K562 (cell line): Measurements from ENCODE around the gene DNMT1. TPM values are rescaled to one million over a fixed set of nuclear protein-coding genes. Genes with fewer than 3 reads are reported as not detected.

ENCODE experiments used
- ARNT ChIP-seq, 2 experiments: fragments of 450-650 bp; IDR thresholded peaks; 2 replicates each; pipeline ENCODE4 v1.6.1; 2016; ENCODE audit warnings: mild to moderate bottlenecking in 1 of 2
- MYC ChIP-seq, 2 experiments: fragments of 250-450 bp in 1 of 2; sonication (Bioruptor Pico) in 1 of 2; IDR thresholded peaks; 2 replicates each; pipeline versions ENCODE4 v1.5.1 to v1.6.1; 2012 to 2021; ENCODE audit warnings: low read depth in 2 of 2, borderline replicate concordance in 1 of 2, improper control_type of control experiment in 1 of 2, low read length in 1 of 2, mild to moderate bottlenecking in 1 of 2, moderate library complexity in 1 of 2
- RBM39 ChIP-seq: fragments of 200-400 bp; formaldehyde crosslinking; optimal IDR thresholded peaks from 2 replicates; pipeline ENCODE3; 2018; ENCODE audit warnings: low read depth, low read length
- SPI1 ChIP-seq: IDR thresholded peaks from 2 replicates; pipeline ENCODE4 v1.6.1; 2011; ENCODE audit warnings: low read depth, low read length, control low read depth, borderline replicate concordance
- SRSF1 ChIP-seq: fragments of 200-400 bp; formaldehyde crosslinking; IDR thresholded peaks from 2 replicates; pipeline ENCODE4 v1.6.1; 2017; ENCODE audit warnings: mild to moderate bottlenecking, low read depth, low read length, moderate library complexity
- SRSF7 ChIP-seq: fragments of 200-400 bp; formaldehyde crosslinking; optimal IDR thresholded peaks from 2 replicates; pipeline ENCODE3; 2017; ENCODE audit warnings: mild to moderate bottlenecking, low read depth, low read length
- polyA plus RNA-seq, 8 experiments: library from polyadenylated mRNA; depleted of rRNA in 4 of 8; stranded (reverse) in 5 of 8; unstranded in 3 of 8; fragments of >200 nt; fragmentation: Nextera tagmentation in 2 of 8; fragmentation: Illumina TruSeq in 1 of 8; extraction: Ambion mirVana in 2 of 8; extraction: Trizol in 1 of 8; gene quantifications; 2 replicates each; pipeline versions ENCODE4 v1.2.1 to v1.2.3, GENCODE V29; 2011 to 2014; ENCODE audit warnings: inconsistent platforms in 1 of 8, missing spikeins in 1 of 8
- total RNA-seq, 7 experiments: library from RNA; depleted of rRNA in 6 of 7; stranded (reverse); fragments of >200 nt in 6 of 7; fragmentation: Illumina TruSeq in 2 of 7; extraction: Trizol in 2 of 7; gene quantifications; 2 replicates each; pipeline versions ENCODE4 v1.2.1 to v1.2.3, GENCODE V29; 2011 to 2021; ENCODE audit warnings: low replicate concordance in 1 of 7
- TF ChIP-seq, protein P1 (sequence below): fragments of 450-650 bp; conservative IDR thresholded peaks from 2 replicates; pipeline ENCODE4 v1.6.1; 2016; ENCODE audit warnings: missing genetic modification characterization, low read depth, mild to moderate bottlenecking, missing compliant biosample characterization, moderate library complexity
- TF ChIP-seq, protein P2 (sequence below): fragments of 250-450 bp; sonication (Bioruptor Pico); IDR thresholded peaks from 2 replicates; pipeline ENCODE4 v1.4.0; 2020
- TF ChIP-seq, protein P3 (sequence below): IDR thresholded peaks from 3 replicates; pipeline ENCODE4 v1.6.1; 2011; ENCODE audit warnings: borderline replicate concordance, mild to moderate bottlenecking; ENCODE audit not compliant: insufficient read length, insufficient read depth
- TF ChIP-seq, protein P4 (sequence below): IDR thresholded peaks from 2 replicates; pipeline ENCODE4 v1.6.1; 2012; ENCODE audit warnings: low read depth, low read length, improper control_type of control experiment, borderline replicate concordance
- TF ChIP-seq, protein P5 (sequence below), 2 experiments: IDR thresholded peaks in 1 of 2; conservative IDR thresholded peaks in 1 of 2; 2 replicates each; pipeline ENCODE4 v1.6.1; 2016; ENCODE audit warnings: low read depth in 2 of 2, mild to moderate bottlenecking in 1 of 2, missing compliant biosample characterization in 1 of 2, missing genetic modification characterization in 1 of 2, moderate library complexity in 1 of 2

Gene DNMT1
- total and polyA plus RNA-seq, 9 of the 15 experiments (the other 6 are each of a cell fraction or from before 2014, with no cell fraction given) = 80.1 to 271 (median 121) TPM

DNA sequence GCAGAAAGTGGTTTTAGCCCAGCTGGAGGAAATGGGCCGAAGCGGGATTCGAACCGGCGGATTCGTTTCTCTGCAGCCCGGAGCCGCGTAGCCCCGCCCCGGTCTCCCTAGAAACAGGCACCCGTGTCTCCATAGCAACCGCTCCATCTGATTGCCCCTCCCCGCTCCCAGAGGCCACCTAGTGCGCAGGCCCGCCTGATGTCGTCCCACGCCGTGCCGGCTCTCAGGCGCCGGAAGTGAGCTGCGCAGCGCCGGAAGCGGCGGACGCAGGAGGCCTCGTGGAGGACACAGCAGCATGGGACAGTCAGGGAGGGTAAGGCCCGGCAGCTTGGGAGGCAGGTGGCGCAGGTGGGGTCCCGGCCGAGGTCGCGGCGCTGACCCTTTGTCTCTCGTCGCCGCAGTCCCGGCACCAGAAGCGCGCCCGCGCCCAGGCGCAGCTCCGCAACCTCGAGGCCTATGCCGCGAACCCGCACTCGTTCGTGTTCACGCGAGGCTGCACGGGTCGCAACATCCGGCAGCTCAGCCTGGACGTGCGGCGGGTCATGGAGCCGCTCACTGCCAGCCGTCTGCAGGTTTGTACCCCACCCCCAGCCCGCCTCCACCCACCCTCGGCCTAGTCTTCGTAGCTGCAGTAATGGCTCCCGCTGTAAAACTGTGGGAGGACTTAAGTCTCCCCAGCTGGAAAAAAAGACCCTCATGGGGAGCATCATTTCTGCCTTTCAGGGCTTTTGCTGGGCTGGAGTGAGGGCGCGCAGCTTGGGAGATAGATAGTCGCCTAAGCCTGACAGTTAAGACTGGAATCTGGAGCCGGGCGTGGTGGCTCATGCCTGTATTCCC is 88.4 kb downstream of the DNMT1 start, which contains the start of gene PPAN (continued):
- TF ChIP-seq, protein P1, sequence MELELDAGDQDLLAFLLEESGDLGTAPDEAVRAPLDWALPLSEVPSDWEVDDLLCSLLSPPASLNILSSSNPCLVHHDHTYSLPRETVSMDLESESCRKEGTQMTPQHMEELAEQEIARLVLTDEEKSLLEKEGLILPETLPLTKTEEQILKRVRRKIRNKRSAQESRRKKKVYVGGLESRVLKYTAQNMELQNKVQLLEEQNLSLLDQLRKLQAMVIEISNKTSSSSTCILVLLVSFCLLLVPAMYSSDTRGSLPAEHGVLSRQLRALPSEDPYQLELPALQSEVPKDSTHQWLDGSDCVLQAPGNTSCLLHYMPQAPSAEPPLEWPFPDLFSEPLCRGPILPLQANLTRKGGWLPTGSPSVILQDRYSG = no peak
- TF ChIP-seq SRSF7 (no peak), ARNT (IDR thresholded peaks at IDR 0.05) (no peak), RBM39 (no peak), SPI1 (no peak), MYC (IDR thresholded peaks at IDR 0.05; ENCODE audit: low read depth, low read length) (peak; percentile 100), MYC (CRISPR knock-in tag; IDR thresholded peaks at IDR 0.05; ENCODE audit: borderline replicate concordance, low read depth) (peak; percentile 100), SRSF1 (no peak)
- TF ChIP-seq, protein P2, sequence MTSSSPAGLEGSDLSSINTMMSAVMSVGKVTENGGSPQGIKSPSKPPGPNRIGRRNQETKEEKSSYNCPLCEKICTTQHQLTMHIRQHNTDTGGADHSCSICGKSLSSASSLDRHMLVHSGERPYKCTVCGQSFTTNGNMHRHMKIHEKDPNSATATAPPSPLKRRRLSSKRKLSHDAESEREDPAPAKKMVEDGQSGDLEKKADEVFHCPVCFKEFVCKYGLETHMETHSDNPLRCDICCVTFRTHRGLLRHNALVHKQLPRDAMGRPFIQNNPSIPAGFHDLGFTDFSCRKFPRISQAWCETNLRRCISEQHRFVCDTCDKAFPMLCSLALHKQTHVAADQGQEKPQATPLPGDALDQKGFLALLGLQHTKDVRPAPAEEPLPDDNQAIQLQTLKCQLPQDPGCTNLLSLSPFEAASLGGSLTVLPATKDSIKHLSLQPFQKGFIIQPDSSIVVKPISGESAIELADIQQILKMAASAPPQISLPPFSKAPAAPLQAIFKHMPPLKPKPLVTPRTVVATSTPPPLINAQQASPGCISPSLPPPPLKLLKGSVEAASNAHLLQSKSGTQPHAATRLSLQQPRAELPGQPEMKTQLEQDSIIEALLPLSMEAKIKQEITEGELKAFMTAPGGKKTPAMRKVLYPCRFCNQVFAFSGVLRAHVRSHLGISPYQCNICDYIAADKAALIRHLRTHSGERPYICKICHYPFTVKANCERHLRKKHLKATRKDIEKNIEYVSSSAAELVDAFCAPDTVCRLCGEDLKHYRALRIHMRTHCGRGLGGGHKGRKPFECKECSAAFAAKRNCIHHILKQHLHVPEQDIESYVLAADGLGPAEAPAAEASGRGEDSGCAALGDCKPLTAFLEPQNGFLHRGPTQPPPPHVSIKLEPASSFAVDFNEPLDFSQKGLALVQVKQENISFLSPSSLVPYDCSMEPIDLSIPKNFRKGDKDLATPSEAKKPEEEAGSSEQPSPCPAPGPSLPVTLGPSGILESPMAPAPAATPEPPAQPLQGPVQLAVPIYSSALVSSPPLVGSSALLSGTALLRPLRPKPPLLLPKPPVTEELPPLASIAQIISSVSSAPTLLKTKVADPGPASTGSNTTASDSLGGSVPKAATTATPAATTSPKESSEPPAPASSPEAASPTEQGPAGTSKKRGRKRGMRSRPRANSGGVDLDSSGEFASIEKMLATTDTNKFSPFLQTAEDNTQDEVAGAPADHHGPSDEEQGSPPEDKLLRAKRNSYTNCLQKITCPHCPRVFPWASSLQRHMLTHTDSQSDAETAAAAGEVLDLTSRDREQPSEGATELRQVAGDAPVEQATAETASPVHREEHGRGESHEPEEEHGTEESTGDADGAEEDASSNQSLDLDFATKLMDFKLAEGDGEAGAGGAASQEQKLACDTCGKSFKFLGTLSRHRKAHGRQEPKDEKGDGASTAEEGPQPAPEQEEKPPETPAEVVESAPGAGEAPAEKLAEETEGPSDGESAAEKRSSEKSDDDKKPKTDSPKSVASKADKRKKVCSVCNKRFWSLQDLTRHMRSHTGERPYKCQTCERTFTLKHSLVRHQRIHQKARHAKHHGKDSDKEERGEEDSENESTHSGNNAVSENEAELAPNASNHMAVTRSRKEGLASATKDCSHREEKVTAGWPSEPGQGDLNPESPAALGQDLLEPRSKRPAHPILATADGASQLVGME = no peak
- TF ChIP-seq, protein P3, sequence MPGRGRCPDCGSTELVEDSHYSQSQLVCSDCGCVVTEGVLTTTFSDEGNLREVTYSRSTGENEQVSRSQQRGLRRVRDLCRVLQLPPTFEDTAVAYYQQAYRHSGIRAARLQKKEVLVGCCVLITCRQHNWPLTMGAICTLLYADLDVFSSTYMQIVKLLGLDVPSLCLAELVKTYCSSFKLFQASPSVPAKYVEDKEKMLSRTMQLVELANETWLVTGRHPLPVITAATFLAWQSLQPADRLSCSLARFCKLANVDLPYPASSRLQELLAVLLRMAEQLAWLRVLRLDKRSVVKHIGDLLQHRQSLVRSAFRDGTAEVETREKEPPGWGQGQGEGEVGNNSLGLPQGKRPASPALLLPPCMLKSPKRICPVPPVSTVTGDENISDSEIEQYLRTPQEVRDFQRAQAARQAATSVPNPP = no peak
- TF ChIP-seq, protein P4, sequence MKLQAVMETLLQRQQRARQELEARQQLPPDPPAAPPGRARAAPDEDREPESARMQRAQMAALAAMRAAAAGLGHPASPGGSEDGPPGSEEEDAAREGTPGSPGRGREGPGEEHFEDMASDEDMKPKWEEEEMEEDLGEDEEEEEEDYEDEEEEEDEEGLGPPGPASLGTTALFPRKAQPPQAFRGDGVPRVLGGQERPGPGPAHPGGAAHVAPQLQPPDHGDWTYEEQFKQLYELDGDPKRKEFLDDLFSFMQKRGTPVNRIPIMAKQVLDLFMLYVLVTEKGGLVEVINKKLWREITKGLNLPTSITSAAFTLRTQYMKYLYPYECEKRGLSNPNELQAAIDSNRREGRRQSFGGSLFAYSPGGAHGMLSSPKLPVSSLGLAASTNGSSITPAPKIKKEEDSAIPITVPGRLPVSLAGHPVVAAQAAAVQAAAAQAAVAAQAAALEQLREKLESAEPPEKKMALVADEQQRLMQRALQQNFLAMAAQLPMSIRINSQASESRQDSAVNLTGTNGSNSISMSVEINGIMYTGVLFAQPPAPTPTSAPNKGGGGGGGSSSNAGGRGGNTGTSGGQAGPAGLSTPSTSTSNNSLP = no peak
- TF ChIP-seq, protein P5, sequence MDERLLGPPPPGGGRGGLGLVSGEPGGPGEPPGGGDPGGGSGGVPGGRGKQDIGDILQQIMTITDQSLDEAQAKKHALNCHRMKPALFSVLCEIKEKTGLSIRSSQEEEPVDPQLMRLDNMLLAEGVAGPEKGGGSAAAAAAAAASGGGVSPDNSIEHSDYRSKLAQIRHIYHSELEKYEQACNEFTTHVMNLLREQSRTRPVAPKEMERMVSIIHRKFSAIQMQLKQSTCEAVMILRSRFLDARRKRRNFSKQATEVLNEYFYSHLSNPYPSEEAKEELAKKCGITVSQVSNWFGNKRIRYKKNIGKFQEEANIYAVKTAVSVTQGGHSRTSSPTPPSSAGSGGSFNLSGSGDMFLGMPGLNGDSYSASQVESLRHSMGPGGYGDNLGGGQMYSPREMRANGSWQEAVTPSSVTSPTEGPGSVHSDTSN (CRISPR knock-in tag; IDR thresholded peaks at IDR 0.05; ENCODE audit: low read depth) = no peak
- TF ChIP-seq, protein P5 (tag; conservative IDR thresholded peaks at IDR 0.05; ENCODE audit: low read depth) = no peak
